ENCODE measurements around the gene VIPR2.
"Not testable (repeated sequence)": the region's sequence is repeated elsewhere in the genome, so short reads cannot be mapped to it uniquely, and the experiment has no call there.

GRCh38 chr7:159006022-159006609 is 138.6 kb downstream of the VIPR2 start:
- TF ChIP-seq CTCF (IDR thresholded peaks at IDR 0.05; ENCODE audit: poor library complexity, severe bottlenecking); MXI1 (conservative IDR thresholded peaks at IDR 0.05; ENCODE audit: poor library complexity, severe bottlenecking); EZH2 (IDR thresholded peaks at IDR 0.05; ENCODE audit: borderline replicate concordance, insufficient read depth, low read length, poor library complexity, severe bottlenecking): not testable (repeated sequence)

All from neural cell (in vitro differentiated cells).